GM03348 (cell line): ENCODE results near the gene TINAGL1.

Experiments used
- DNase-seq: peaks from one replicate; pipeline ENCODE4 v3.0.0; 2012; ENCODE audit warnings: low spot score

The TINAGL1 gene

GRCh38 chr1:31627301-31627929, 51.1 kb downstream of the TINAGL1 start:
- DNase-seq, result no peak

GRCh38 chr1:31627930-31628559, 51.7 kb downstream of the TINAGL1 start:
- DNase-seq, result peak; percentile 52

- DNase-seq, result no peak
Measured at GRCh38 chr1:31628931-31629556, 52.7 kb downstream of the TINAGL1 start.

- DNase-seq, result no peak
Measured at GRCh38 chr1:31632649-31633048, 56.3 kb downstream of the TINAGL1 start.

GRCh38 chr1:31633117-31633516, 56.8 kb downstream of the TINAGL1 start:
- no peak for DNase-seq
